Gastrocnemius medialis (tissue), 4 donors: ENCODE data around the gene AMZ1.
"Not testable (repeated sequence)": the region's sequence is repeated elsewhere in the genome, so short reads cannot be mapped to it uniquely, and the experiment has no call there.

Experiments
- POLR2A ChIP-seq, 2 donors: fragments of 450-650 bp; IDR thresholded peaks; one replicate each; pipeline ENCODE4 v1.6.1; 2017; ENCODE audit warnings: antibody characterized with exemption in 2 of 2, mild to moderate bottlenecking in 2 of 2, moderate library complexity in 2 of 2
- TF ChIP-seq, protein P1 (sequence below), 5 experiments: fragments of 450-650 bp in 3 of 5; fragments of 200-600 bp in 2 of 5; sonication (generic) in 2 of 5; IDR thresholded peaks in 4 of 5; conservative IDR thresholded peaks in 1 of 5; 1 replicate in 4 of 5; 2 replicates in 1 of 5; pipeline ENCODE4 v1.5.1; 2016 to 2019; ENCODE audit warnings: antibody characterized with exemption in 5 of 5, mild to moderate bottlenecking in 3 of 5, moderate library complexity in 3 of 5

GRCh38 chr7:2678454-2678853 lies 9.5 kb upstream of the AMZ1 start:
- TF ChIP-seq, protein P1, sequence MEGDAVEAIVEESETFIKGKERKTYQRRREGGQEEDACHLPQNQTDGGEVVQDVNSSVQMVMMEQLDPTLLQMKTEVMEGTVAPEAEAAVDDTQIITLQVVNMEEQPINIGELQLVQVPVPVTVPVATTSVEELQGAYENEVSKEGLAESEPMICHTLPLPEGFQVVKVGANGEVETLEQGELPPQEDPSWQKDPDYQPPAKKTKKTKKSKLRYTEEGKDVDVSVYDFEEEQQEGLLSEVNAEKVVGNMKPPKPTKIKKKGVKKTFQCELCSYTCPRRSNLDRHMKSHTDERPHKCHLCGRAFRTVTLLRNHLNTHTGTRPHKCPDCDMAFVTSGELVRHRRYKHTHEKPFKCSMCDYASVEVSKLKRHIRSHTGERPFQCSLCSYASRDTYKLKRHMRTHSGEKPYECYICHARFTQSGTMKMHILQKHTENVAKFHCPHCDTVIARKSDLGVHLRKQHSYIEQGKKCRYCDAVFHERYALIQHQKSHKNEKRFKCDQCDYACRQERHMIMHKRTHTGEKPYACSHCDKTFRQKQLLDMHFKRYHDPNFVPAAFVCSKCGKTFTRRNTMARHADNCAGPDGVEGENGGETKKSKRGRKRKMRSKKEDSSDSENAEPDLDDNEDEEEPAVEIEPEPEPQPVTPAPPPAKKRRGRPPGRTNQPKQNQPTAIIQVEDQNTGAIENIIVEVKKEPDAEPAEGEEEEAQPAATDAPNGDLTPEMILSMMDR (IDR thresholded peaks at IDR 0.05 in 4 of 5, conservative IDR thresholded peaks at IDR 0.05 in 1 of 5): not testable (repeated sequence)
- TF ChIP-seq POLR2A (IDR thresholded peaks at IDR 0.05): not testable (repeated sequence)
